SK-N-SH (cell line): ENCODE measurements around the gene TRIM8. TPM values are rescaled to one million over a fixed set of nuclear protein-coding genes. Genes with fewer than 3 reads are reported as not detected.

ENCODE experiments used
- CTCF ChIA-PET: fragments of 300-600, 350-600 bp; formaldehyde crosslinking; extraction: SDS; loops from one replicate; lab custom pipeline; 2021; lab: Yijun Ruan, JAX
- POLR2A ChIA-PET: fragments of 350-600 bp; sonication (Branson Sonifier 250); formaldehyde crosslinking; extraction: SDS; loops from one replicate; lab custom pipeline; 2020; ENCODE audit warnings: antibody characterized with exemption, inconsistent platforms; lab: Yijun Ruan, JAX
- DNase-seq: peaks from one replicate; pipeline ENCODE4 v3.0.0; 2012
- H2AFZ ChIP-seq: fragments of 200-600 bp; sonication (generic); 2 replicates; pipeline ENCODE4 v1.8.1; 2016; ENCODE audit warnings: antibody characterized with exemption, mild to moderate bottlenecking, low read depth
- H3F3A ChIP-seq: fragments of 200-600 bp; sonication (generic); replicated peaks from 2 replicates; pipeline ENCODE3; 2016; ENCODE audit warnings: antibody characterized with exemption, mild to moderate bottlenecking; ENCODE audit not compliant: insufficient read depth
- H3K27ac ChIP-seq, 2 experiments: fragments of 200-500 bp in 1 of 2; fragments of 200-600 bp in 1 of 2; sonication (Bioruptor generic) in 1 of 2; sonication (generic), shearing (Covaris generic) in 1 of 2; 2 replicates each; pipeline versions ENCODE4 v1.5.1 to v1.6.1; 2014 to 2016; ENCODE audit warnings: low read depth in 2 of 2, inconsistent platforms in 1 of 2, low read length in 1 of 2, mild to moderate bottlenecking in 1 of 2, mixed read lengths in 1 of 2
- H3K27me3 ChIP-seq: fragments of 200-600 bp; sonication (generic), shearing (Covaris generic); 2 replicates; pipeline ENCODE4 v1.6.1; 2016; ENCODE audit warnings: mixed run types; ENCODE audit not compliant: insufficient read depth
- H3K36me3 ChIP-seq, 2 experiments: fragments of 200-500 bp in 1 of 2; fragments of 200-600 bp in 1 of 2; sonication (Bioruptor generic) in 1 of 2; sonication (generic) in 1 of 2; replicated peaks in 1 of 2; 2 replicates each; pipeline versions ENCODE3 to v1.5.1; 2014 to 2016; ENCODE audit warnings: low read length in 1 of 2, mild to moderate bottlenecking in 1 of 2; ENCODE audit not compliant: insufficient read depth in 2 of 2, control insufficient read depth in 1 of 2
- H3K4me1 ChIP-seq, 2 experiments: fragments of 200-500 bp in 1 of 2; fragments of 200-600 bp in 1 of 2; sonication (Bioruptor generic) in 1 of 2; sonication (generic), shearing (Covaris generic) in 1 of 2; 2 replicates each; pipeline versions ENCODE4 v1.5.1 to v1.6.1; 2014 to 2016; ENCODE audit warnings: low read depth in 1 of 2, low read length in 1 of 2, mixed run types in 1 of 2; ENCODE audit not compliant: insufficient read depth in 2 of 2, control insufficient read depth in 1 of 2
- H3K4me2 ChIP-seq: fragments of 200-600 bp; sonication (generic), shearing (Covaris generic); 2 replicates; pipeline ENCODE4 v1.6.1; 2017; ENCODE audit warnings: mixed run types
- H3K4me3 ChIP-seq, 2 experiments: fragments of 200-500 bp in 1 of 2; fragments of 200-600 bp in 1 of 2; sonication (Bioruptor generic) in 1 of 2; sonication (generic), shearing (Covaris generic) in 1 of 2; 2 replicates each; pipeline versions ENCODE4 v1.5.1 to v1.8.1; 2014 to 2016; ENCODE audit warnings: low read depth in 2 of 2, inconsistent platforms in 1 of 2, low read length in 1 of 2, mild to moderate bottlenecking in 1 of 2, mixed read lengths in 1 of 2, moderate library complexity in 1 of 2
- H3K79me2 ChIP-seq: fragments of 200-600 bp; sonication (generic); 2 replicates; pipeline ENCODE4 v1.8.1; 2017; ENCODE audit warnings: mild to moderate bottlenecking; ENCODE audit not compliant: insufficient read depth
- H3K9ac ChIP-seq: fragments of 200-600 bp; sonication (generic); 2 replicates; pipeline ENCODE4 v1.6.1; 2017; ENCODE audit warnings: mixed run types
- H3K9me2 ChIP-seq: fragments of 200-600 bp; sonication (generic); 2 replicates; pipeline ENCODE4 v1.6.1; 2017; ENCODE audit warnings: mixed run types
- H3K9me3 ChIP-seq: fragments of 200-600 bp; sonication (generic); 2 replicates; pipeline ENCODE4 v1.6.1; 2017; ENCODE audit warnings: mixed run types, mild to moderate bottlenecking, moderate library complexity
- H4K20me1 ChIP-seq: fragments of 200-600 bp; sonication (generic); 2 replicates; pipeline ENCODE4 v1.6.1; 2017; ENCODE audit warnings: mild to moderate bottlenecking, mixed run types; ENCODE audit not compliant: insufficient read depth
- CHD2 ChIP-seq: fragments of 150-350 bp; IDR thresholded peaks from 2 replicates; pipeline ENCODE4 v1.6.1; 2018; ENCODE audit warnings: low read length; ENCODE audit not compliant: partially characterized antibody
- ELF1 ChIP-seq: IDR thresholded peaks from 2 replicates; pipeline ENCODE4 v1.4.0; 2012
- GATA2 ChIP-seq: sonication (generic); formaldehyde crosslinking; IDR thresholded peaks from 2 replicates; pipeline ENCODE4 v1.5.0; 2020; ENCODE audit warnings: mild to moderate bottlenecking, missing genetic modification reagents
- MEF2A ChIP-seq: IDR thresholded peaks from 2 replicates; pipeline ENCODE4 v1.4.0; 2012; ENCODE audit warnings: low read depth, borderline replicate concordance
- MXI1 ChIP-seq: IDR thresholded peaks from 2 replicates; pipeline ENCODE4 v1.6.1; 2012; ENCODE audit warnings: mild to moderate bottlenecking, low read depth, low read length, improper control_type of control experiment
- NRF1 ChIP-seq: IDR thresholded peaks from 2 replicates; pipeline ENCODE4 v1.6.1; 2012; ENCODE audit warnings: low read depth, mild to moderate bottlenecking, low read length
- RAD21 ChIP-seq: IDR thresholded peaks from 2 replicates; pipeline ENCODE4 v1.6.1; 2012; ENCODE audit warnings: mild to moderate bottlenecking, low read length
- RCOR1 ChIP-seq: fragments of 150-350 bp; IDR thresholded peaks from 2 replicates; pipeline ENCODE4 v1.6.1; 2017; ENCODE audit warnings: antibody characterized with exemption, low read length
- TEAD4 ChIP-seq: IDR thresholded peaks from 2 replicates; pipeline ENCODE4 v1.4.0; 2012; ENCODE audit warnings: mild to moderate bottlenecking, borderline replicate concordance; ENCODE audit not compliant: insufficient read depth
- YY1 ChIP-seq: IDR thresholded peaks from 2 replicates; pipeline ENCODE4 v1.4.0; 2012; ENCODE audit warnings: low read depth, mild to moderate bottlenecking
- WGBS: methylation state at CpG from one replicate; pipeline ENCODE4 v1.1.6; 2017; ENCODE audit warnings: low lambda C conversion rate; 5-methylcytosine and 5-hydroxymethylcytosine counted together
- polyA plus RNA-seq, 3 experiments: library from polyadenylated mRNA; depleted of rRNA; stranded (reverse); fragments of >200 nt; gene quantifications; 2 replicates each; pipeline ENCODE4 v1.2.3, GENCODE V29; 2012
- TF ChIP-seq, protein P1 (sequence below): IDR thresholded peaks from 2 replicates; pipeline ENCODE4 v1.4.0; 2012; ENCODE audit warnings: low read depth, borderline replicate concordance
- TF ChIP-seq, protein P2 (sequence below): IDR thresholded peaks from 2 replicates; pipeline ENCODE4; 2012

TRIM8 gene
- polyA plus RNA-seq, 1 of the 3 experiments (the other 2 are of a cell fraction), result 108 TPM

DNA sequence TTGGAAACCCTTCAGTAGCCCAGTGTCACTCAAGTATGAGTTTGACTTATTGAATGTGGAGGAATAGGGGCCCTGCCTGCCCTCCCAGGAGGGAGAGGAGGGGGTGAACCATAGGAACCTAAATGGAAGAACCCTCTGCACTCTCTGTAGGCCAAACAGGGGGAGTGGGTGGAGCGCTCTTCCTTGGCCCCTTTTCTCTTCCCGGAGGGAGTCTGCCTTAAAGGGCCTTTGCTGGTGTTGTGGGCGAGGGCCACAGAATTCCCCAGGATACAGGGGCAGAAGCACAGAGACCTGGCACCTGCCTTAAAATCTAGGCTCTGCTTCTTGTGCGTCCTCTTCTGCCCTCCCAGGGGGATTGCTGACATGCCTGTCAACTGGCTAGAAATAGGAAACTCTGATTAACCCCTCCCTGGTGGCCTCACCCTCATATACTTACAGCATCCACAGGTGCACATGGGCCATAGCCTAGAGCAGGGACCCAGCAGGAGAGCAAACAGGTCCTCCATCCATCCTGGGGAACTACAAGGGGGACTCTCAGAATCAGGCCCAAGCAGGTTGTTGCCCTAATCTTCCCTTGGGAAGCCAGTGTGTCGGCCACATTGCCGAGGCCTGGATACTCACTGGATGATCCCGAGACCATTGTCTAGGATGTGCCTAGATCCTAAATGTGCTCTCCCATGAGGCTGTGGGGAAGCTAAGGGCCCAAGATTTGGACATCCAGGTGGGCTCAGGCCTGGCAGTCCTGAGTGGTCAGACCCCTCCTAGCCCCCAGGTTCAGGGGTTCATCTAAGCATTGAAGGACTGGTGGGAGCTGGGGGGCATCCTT is 3.4 kb downstream of the TRIM8 start:
- H3K27ac ChIP-seq, result peak overlapping the region in 1 of 2 experiments; percentile 1; a peak in 1 of 4 replicates
- POLR2A ChIA-PET, result no interaction called here

GRCh38 chr10:102648269-102648888 is 4.1 kb downstream of the TRIM8 start:
- H2AFZ ChIP-seq, result no peak overlapping the region
- H3K4me3 ChIP-seq, result 0 out of 4 replicates have a peak overlapping the region, but pooled peaks of 1 of the 2 experiments have one; percentile 99
- peaks cover 5 to 7% of the 10 kb centered on the region in 2 experiments for H3K36me3 ChIP-seq
- ChIA-PET POLR2A (interaction anchor here (1.7 kb wide), 1 partner anchor 12 kb away, joined by 6 read pairs; no protein-coding TSS in a partner anchor), CTCF (interaction anchor here (4.7 kb wide), 1 partner anchor 28 kb away, joined by 56 read pairs; no protein-coding TSS in a partner anchor)
- H3K4me2 ChIP-seq, result peak overlapping the region; percentile 96
- peaks cover 83% of the 10 kb centered on the region for H4K20me1 ChIP-seq
- no peak overlapping the region for H3K9ac ChIP-seq
- peaks cover 28 to 52% of the 10 kb centered on the region in 2 experiments; a peak in 3 of 4 replicates for H3K4me1 ChIP-seq
- H3K9me2 ChIP-seq, result no peaks in the 10 kb centered on the region
- peaks cover 98% of the 10 kb centered on the region for H3K79me2 ChIP-seq
- WGBS, result 87% methylated on average over 6 of the region's 12 CpGs
- H3K9me3 ChIP-seq, result no peaks in the 10 kb centered on the region
- H3K27ac ChIP-seq, result peak overlapping the region in 1 of 2 experiments; percentile 1; a peak in 1 of 4 replicates
- peaks cover 17% of the 10 kb centered on the region for H3F3A ChIP-seq
- TF ChIP-seq RCOR1, result no peak
- no peak for TF ChIP-seq GATA2 (CRISPR knock-in tag)
- no peak for TF ChIP-seq MXI1
- no peak for TF ChIP-seq TEAD4
- no peak for TF ChIP-seq RAD21
- no peak for TF ChIP-seq MEF2A
- TF ChIP-seq, protein P1, sequence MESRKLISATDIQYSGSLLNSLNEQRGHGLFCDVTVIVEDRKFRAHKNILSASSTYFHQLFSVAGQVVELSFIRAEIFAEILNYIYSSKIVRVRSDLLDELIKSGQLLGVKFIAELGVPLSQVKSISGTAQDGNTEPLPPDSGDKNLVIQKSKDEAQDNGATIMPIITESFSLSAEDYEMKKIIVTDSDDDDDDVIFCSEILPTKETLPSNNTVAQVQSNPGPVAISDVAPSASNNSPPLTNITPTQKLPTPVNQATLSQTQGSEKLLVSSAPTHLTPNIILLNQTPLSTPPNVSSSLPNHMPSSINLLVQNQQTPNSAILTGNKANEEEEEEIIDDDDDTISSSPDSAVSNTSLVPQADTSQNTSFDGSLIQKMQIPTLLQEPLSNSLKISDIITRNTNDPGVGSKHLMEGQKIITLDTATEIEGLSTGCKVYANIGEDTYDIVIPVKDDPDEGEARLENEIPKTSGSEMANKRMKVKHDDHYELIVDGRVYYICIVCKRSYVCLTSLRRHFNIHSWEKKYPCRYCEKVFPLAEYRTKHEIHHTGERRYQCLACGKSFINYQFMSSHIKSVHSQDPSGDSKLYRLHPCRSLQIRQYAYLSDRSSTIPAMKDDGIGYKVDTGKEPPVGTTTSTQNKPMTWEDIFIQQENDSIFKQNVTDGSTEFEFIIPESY, result no peak
- no peak for TF ChIP-seq CHD2
- TF ChIP-seq, protein P2, sequence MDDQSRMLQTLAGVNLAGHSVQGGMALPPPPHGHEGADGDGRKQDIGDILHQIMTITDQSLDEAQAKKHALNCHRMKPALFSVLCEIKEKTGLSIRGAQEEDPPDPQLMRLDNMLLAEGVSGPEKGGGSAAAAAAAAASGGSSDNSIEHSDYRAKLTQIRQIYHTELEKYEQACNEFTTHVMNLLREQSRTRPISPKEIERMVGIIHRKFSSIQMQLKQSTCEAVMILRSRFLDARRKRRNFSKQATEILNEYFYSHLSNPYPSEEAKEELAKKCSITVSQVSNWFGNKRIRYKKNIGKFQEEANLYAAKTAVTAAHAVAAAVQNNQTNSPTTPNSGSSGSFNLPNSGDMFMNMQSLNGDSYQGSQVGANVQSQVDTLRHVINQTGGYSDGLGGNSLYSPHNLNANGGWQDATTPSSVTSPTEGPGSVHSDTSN, result no peak
- TF ChIP-seq, all 33 proteins: peak for 0
- H3K27me3 ChIP-seq, result no peaks in the 10 kb centered on the region
- DNase-seq, result no peak

More for the DNA sequence above, 3.4 kb downstream of the TRIM8 start:
- WGBS, result 92% methylated on average over 7 of the region's 7 CpGs
- Histone ChIP-seq H3K4me2 (peak overlapping the region; percentile 96), H3K9me2 (no peaks in the 10 kb centered on the region), H3F3A (peaks cover 21% of the 10 kb centered on the region), H3K27me3 (no peaks in the 10 kb centered on the region), H3K36me3 (peaks cover 4 to 6% of the 10 kb centered on the region in 2 experiments), H3K79me2 (peaks cover 97% of the 10 kb centered on the region), H4K20me1 (peaks cover 76% of the 10 kb centered on the region), H3K4me1 (peaks cover 28 to 52% of the 10 kb centered on the region in 2 experiments; a peak in 3 of 4 replicates), H3K9me3 (no peaks in the 10 kb centered on the region), H3K9ac (peak overlapping the region; percentile 99; the same call in 1 of the 2 replicates), H3K4me3 (peak overlapping the region in 1 of 2 experiments; percentile 99; a peak in 3 of 4 replicates), H2AFZ (no peak overlapping the region)
- no peak for DNase-seq
- TF ChIP-seq ELF1 (no peak), NRF1 (no peak), YY1 (no peak)
- CTCF ChIA-PET, result interaction anchor here (4.1 to 4.7 kb wide), 2 partner anchors 23 to 28 kb away, joined by 40 to 56 read pairs; no protein-coding TSS in a partner anchor
